Measurements from ENCODE around the gene GALNT9. TPM values are rescaled to one million over a fixed set of nuclear protein-coding genes. Genes with fewer than 3 reads are reported as not detected.

GALNT9 gene
- total RNA-seq, 1 experiment from 2014 or later, result 0.54 TPM

DNA sequence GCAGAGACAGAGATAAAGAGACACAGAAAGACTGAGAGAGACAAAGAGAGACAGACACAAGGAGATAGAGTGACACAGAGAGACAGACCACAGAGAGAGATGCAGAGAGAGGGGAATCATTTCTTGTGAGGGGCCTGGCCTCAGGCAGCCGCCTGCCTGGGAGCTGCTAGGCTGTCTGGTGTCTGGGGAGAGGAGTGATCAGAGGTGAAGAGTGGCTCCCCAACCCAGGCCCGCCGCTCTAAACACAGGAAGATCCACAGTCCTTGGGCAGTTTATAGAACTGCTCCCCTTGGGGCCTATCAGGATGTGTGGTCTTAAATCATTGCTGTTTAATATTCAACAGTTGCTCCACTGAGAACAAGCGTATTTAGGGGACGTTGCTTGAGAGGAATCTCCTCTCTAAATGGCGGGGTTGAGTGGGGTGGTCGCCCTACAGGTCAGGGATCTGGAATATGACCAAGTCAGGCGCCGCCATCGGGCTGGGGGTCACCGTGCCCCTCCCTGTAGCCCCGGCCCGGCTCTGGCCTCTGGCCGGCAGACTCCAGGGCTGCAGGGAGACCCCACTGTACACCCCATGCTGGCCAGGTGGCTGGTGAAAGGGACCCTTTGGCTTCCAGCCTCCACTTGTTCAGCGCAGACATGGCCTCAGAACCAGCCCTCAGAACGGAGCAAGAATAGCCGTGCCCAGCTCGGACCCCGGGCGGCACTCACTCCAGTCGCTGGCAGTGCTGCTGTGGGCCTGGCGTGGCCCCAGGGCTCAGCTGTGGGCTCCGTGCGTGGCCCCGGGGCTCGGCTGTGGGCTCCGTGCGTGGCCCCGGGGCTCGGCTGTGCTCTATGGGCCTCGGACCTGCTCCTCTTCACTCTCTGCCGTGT, 89.4 kb downstream of the GALNT9 start:
- peaks cover 6% of the 10 kb centered on the region for H3K4me1 Mint-ChIP-seq (ENCODE audit: low read depth, unreplicated experiment)
- H3K36me3 Mint-ChIP-seq (ENCODE audit: insufficient read depth, unreplicated experiment), result peaks cover 7% of the 10 kb centered on the region
- BruUV-seq (replicated peaks), result no TSS peak
- peaks cover 14% of the 10 kb centered on the region for H3K9me3 Mint-ChIP-seq (ENCODE audit: low read depth, unreplicated experiment)
- H3K27ac Mint-ChIP-seq (ENCODE audit: unreplicated experiment), result no peak overlapping the region
- intact Hi-C loops (cut with micrococcal nuclease; ENCODE audit: unreplicated experiment), result no loop called here
- no peak for DNase-seq
- CTCF ChIA-PET, result no interaction called here
- H3K27me3 Mint-ChIP-seq (ENCODE audit: unreplicated experiment), result peaks cover 37% of the 10 kb centered on the region
- H3K4me3 Mint-ChIP-seq (ENCODE audit: low read depth, unreplicated experiment), result no peak overlapping the region
- no peak for TF ChIP-seq CTCF (IDR thresholded peaks at IDR 0.05; ENCODE audit: unreplicated experiment)

GRCh38 chr12:132239392-132239791, 90.0 kb downstream of the GALNT9 start:
- Mint-ChIP-seq H3K27ac (ENCODE audit: unreplicated experiment) (no peak overlapping the region), H3K4me3 (ENCODE audit: low read depth, unreplicated experiment) (no peak overlapping the region), H3K9me3 (ENCODE audit: low read depth, unreplicated experiment) (peaks cover 14% of the 10 kb centered on the region), H3K27me3 (ENCODE audit: unreplicated experiment) (peaks cover 37% of the 10 kb centered on the region), H3K4me1 (ENCODE audit: low read depth, unreplicated experiment) (peaks cover 6% of the 10 kb centered on the region), H3K36me3 (ENCODE audit: insufficient read depth, unreplicated experiment) (peaks cover 7% of the 10 kb centered on the region)
- DNase-seq, result no peak
- intact Hi-C loops (cut with micrococcal nuclease; ENCODE audit: unreplicated experiment), result no loop called here
- no TSS peak for BruUV-seq (replicated peaks)
- CTCF ChIA-PET, result no interaction called here
- TF ChIP-seq CTCF (IDR thresholded peaks at IDR 0.05; ENCODE audit: unreplicated experiment), result no peak

- TF ChIP-seq CTCF (IDR thresholded peaks at IDR 0.05; ENCODE audit: unreplicated experiment), result no peak
Observed at GRCh38 chr12:132238884-132239283, 90.5 kb downstream of the GALNT9 start.

GRCh38 chr12:132238488-132238854, 90.9 kb downstream of the GALNT9 start:
- peaks cover 1% of the 10 kb centered on the region for H3K36me3 Mint-ChIP-seq (ENCODE audit: insufficient read depth, unreplicated experiment)
- no TSS peak for BruUV-seq (replicated peaks)
- TF ChIP-seq CTCF (IDR thresholded peaks at IDR 0.05; ENCODE audit: unreplicated experiment), result no peak
- no peak overlapping the region for H3K27ac Mint-ChIP-seq (ENCODE audit: unreplicated experiment)
- peaks cover 11% of the 10 kb centered on the region for H3K9me3 Mint-ChIP-seq (ENCODE audit: low read depth, unreplicated experiment)
- H3K27me3 Mint-ChIP-seq (ENCODE audit: unreplicated experiment), result peaks cover 37% of the 10 kb centered on the region
- H3K4me1 Mint-ChIP-seq (ENCODE audit: low read depth, unreplicated experiment), result peaks cover 6% of the 10 kb centered on the region
- intact Hi-C loops (cut with micrococcal nuclease; ENCODE audit: unreplicated experiment), result no loop called here
- CTCF ChIA-PET, result interaction anchor here (0.6 kb wide), 1 partner anchor 83 kb away, joined by 3 read pairs; no protein-coding TSS in a partner anchor
- no peak overlapping the region for H3K4me3 Mint-ChIP-seq (ENCODE audit: low read depth, unreplicated experiment)
- DNase-seq, result peak; percentile 39

More at GRCh38 chr12:132238884-132239283, 90.5 kb downstream of the GALNT9 start:
- no TSS peak for BruUV-seq (replicated peaks)
- peaks cover 6% of the 10 kb centered on the region for H3K4me1 Mint-ChIP-seq (ENCODE audit: low read depth, unreplicated experiment)
- intact Hi-C loops (cut with micrococcal nuclease; ENCODE audit: unreplicated experiment), result no loop called here
- H3K27ac Mint-ChIP-seq (ENCODE audit: unreplicated experiment), result no peak overlapping the region
- CTCF ChIA-PET, result no interaction called here
- H3K27me3 Mint-ChIP-seq (ENCODE audit: unreplicated experiment), result peaks cover 37% of the 10 kb centered on the region
- no peak overlapping the region for H3K4me3 Mint-ChIP-seq (ENCODE audit: low read depth, unreplicated experiment)
- no peak for DNase-seq
- H3K9me3 Mint-ChIP-seq (ENCODE audit: low read depth, unreplicated experiment), result peaks cover 14% of the 10 kb centered on the region
- peaks cover 5% of the 10 kb centered on the region for H3K36me3 Mint-ChIP-seq (ENCODE audit: insufficient read depth, unreplicated experiment)

Measured in Calu3 (cell line).